Colonic mucosa (tissue), 4 donors: Measurements from ENCODE around the gene TRIM65. TPM values are rescaled to one million over a fixed set of nuclear protein-coding genes. Genes with fewer than 3 reads are reported as not detected.
A peak's percentile ranks its signal among the peaks of the same experiment; 100 is the strongest.

Experiments
- DNase-seq: peaks from one replicate; pipeline ENCODE4 v3.0.0-alpha.2; 2020
- H3K27ac ChIP-seq: fragments of 200-600 bp; one replicate; pipeline ENCODE4 v1.8.0; 2021
- H3K27me3 ChIP-seq: fragments of 200-600 bp; one replicate; pipeline ENCODE4 v1.8.0; 2021
- H3K36me3 ChIP-seq: fragments of 200-600 bp; one replicate; pipeline ENCODE4 v1.8.0; 2021
- H3K4me1 ChIP-seq: fragments of 200-600 bp; one replicate; pipeline ENCODE4 v1.8.0; 2021; ENCODE audit warnings: mild to moderate bottlenecking
- H3K4me3 ChIP-seq: fragments of 200-600 bp; one replicate; pipeline ENCODE4 v1.8.0; 2021
- H3K9ac ChIP-seq, 2 donors: one replicate each; pipeline ENCODE4 v1.7.0; 2013; ENCODE audit warnings: control low read depth in 2 of 2, low read depth in 2 of 2, low read length in 2 of 2
- H3K9me3 ChIP-seq: fragments of 200-600 bp; one replicate; pipeline ENCODE4 v1.8.0; 2021
- intact Hi-C: fragments of 100-400 bp; cut with DNase I; formaldehyde crosslinking; loops from one replicate; pipeline ENCODE4 v1.14.1; 2022
- total RNA-seq, 2 donors: library from RNA; stranded (reverse); fragmentation: NEBNext Ultra II Directional in 1 of 2; extraction: Animal tissue kit (Norgen Biotek cat#: 25700) in 1 of 2; gene quantifications; one replicate each; pipeline ENCODE4 v1.2.1, GENCODE V29; 2021
- TF ChIP-seq, protein P1 (sequence below): fragments of 200-600 bp; IDR thresholded peaks from one replicate; pipeline ENCODE4 v1.8.0; 2022; ENCODE audit warnings: antibody characterized with exemption, mild to moderate bottlenecking
- donor health status: healthy.
- donor health status: DM: no; HTN: no; CAD: no.
- donor health status: DM: no; HTN: no; CAD: no.

TRIM65 gene
- total RNA-seq, 2 donors from 2014 or later: 14.5 to 26.0 TPM

DNA sequence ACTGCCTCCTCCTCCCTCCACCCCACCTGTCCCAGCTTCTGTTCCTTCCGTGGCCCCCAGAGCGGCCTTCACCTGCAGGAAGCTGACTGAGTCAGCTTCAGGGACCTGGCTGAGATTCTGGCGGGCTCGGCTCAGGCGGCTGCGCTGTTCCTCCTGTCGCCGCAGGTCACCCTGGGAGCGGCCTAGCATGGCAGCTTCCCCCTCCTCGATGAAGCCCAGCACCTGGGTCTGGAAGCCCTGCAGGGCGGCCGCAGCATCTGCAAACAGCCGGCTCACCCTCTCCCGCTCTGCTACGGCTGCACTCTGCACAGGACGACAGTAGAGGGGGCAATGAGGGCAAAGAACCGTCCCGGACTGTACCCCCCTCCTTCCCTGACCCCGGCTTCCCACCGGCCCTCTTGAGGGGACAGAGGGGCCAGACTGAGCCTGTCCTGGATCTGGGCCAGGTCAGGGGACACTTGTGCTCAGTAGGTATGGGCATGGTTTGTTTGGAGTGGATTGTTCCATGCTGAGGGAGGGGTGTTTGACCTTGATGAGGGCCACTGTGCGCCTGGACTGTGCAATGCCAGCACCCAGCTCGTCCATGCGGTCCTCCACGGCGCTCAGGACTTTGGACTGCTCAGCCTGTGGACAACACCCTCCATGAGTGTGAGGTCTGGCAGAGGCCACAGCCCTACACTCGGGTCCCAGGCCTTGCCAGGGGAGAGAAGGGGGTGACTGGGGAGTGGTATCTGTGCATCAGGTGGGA, 20.4 kb downstream of the TRIM65 start:
- H3K36me3 ChIP-seq: peaks cover 5% of the 10 kb centered on the region
- peaks cover 19% of the 10 kb centered on the region for H3K4me1 ChIP-seq
- peak; percentile 90 for DNase-seq
- no peaks in the 10 kb centered on the region for H3K9me3 ChIP-seq
- H3K27me3 ChIP-seq: no peaks in the 10 kb centered on the region
- TF ChIP-seq, protein P1, sequence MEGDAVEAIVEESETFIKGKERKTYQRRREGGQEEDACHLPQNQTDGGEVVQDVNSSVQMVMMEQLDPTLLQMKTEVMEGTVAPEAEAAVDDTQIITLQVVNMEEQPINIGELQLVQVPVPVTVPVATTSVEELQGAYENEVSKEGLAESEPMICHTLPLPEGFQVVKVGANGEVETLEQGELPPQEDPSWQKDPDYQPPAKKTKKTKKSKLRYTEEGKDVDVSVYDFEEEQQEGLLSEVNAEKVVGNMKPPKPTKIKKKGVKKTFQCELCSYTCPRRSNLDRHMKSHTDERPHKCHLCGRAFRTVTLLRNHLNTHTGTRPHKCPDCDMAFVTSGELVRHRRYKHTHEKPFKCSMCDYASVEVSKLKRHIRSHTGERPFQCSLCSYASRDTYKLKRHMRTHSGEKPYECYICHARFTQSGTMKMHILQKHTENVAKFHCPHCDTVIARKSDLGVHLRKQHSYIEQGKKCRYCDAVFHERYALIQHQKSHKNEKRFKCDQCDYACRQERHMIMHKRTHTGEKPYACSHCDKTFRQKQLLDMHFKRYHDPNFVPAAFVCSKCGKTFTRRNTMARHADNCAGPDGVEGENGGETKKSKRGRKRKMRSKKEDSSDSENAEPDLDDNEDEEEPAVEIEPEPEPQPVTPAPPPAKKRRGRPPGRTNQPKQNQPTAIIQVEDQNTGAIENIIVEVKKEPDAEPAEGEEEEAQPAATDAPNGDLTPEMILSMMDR: no peak
- peak overlapping the region; percentile 98 for H3K27ac ChIP-seq
- peak overlapping the region; percentile 71 for H3K4me3 ChIP-seq
- H3K9ac ChIP-seq: peak overlapping the region; percentile 89 to 93
- intact Hi-C loops: no loop called here

GRCh38 chr17:75875940-75876189, 20.9 kb downstream of the TRIM65 start:
- TF ChIP-seq, protein P1: no peak
- H3K4me1 ChIP-seq: peaks cover 19% of the 10 kb centered on the region
- no peak for DNase-seq
- peak overlapping the region; percentile 71 for H3K4me3 ChIP-seq
- H3K27ac ChIP-seq: peak overlapping the region; percentile 98
- no peaks in the 10 kb centered on the region for H3K9me3 ChIP-seq
- H3K36me3 ChIP-seq: peaks cover 5% of the 10 kb centered on the region
- peak overlapping the region; percentile 89 to 93 for H3K9ac ChIP-seq
- no peaks in the 10 kb centered on the region for H3K27me3 ChIP-seq
- intact Hi-C loops: no loop called here

DNA sequence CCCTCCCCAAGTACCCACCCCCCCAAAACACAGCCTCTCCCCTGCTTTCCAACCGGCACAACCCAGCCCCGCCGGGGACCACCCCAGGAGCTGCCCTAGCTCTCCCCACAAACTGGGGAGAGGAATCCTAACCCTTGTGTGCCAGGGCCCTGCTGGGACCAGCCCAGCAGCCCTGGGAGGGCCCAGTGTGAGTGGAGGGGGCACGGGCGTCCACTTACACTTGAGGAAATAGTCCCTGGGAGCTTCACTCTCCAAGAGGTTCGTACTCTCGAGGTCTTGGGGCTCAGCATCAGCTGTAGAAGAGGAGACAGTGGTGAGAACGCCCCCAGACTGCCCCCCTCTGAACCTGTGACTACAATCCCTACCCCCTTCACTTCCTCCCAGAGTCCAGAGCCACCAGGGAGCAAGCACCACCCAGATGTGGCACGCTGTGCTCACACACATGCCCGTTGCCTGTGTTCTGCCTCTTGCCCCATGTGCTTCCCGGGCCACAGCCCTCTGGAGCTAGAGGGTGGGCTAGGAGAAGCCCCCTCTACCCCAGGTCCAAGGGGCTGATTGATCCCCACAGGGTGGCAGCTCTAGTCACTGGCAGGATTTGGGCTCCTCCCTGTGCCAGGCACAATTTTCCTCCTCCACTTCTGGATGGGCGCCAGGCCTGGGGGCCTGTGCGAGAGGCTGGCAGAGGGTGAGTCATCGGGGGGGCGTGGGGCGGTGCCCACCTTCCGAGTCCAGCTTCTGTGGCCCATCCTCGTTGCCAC, 21.4 kb downstream of the TRIM65 start:
- DNase-seq: peak; percentile 68
- Histone ChIP-seq H3K27ac (peak overlapping the region; percentile 98), H3K9me3 (no peaks in the 10 kb centered on the region), H3K4me3 (peak overlapping the region; percentile 71), H3K4me1 (peaks cover 19% of the 10 kb centered on the region), H3K36me3 (peaks cover 5% of the 10 kb centered on the region), H3K9ac (peak overlapping the region; percentile 89 to 93), H3K27me3 (no peaks in the 10 kb centered on the region)
- TF ChIP-seq, protein P1: no peak
- intact Hi-C loops: no loop called here

GRCh38 chr17:75874323-75875181, 22.2 kb downstream of the TRIM65 start:
- H3K27ac ChIP-seq: peak overlapping the region; percentile 98
- peak overlapping the region; percentile 37 to 93 for H3K9ac ChIP-seq
- TF ChIP-seq, protein P1: no peak
- no peaks in the 10 kb centered on the region for H3K9me3 ChIP-seq
- no peak overlapping the region for H3K4me3 ChIP-seq
- DNase-seq: no peak
- peaks cover 19% of the 10 kb centered on the region for H3K4me1 ChIP-seq
- H3K36me3 ChIP-seq: peaks cover 5% of the 10 kb centered on the region
- intact Hi-C loops: no loop called here
- no peaks in the 10 kb centered on the region for H3K27me3 ChIP-seq

DNA sequence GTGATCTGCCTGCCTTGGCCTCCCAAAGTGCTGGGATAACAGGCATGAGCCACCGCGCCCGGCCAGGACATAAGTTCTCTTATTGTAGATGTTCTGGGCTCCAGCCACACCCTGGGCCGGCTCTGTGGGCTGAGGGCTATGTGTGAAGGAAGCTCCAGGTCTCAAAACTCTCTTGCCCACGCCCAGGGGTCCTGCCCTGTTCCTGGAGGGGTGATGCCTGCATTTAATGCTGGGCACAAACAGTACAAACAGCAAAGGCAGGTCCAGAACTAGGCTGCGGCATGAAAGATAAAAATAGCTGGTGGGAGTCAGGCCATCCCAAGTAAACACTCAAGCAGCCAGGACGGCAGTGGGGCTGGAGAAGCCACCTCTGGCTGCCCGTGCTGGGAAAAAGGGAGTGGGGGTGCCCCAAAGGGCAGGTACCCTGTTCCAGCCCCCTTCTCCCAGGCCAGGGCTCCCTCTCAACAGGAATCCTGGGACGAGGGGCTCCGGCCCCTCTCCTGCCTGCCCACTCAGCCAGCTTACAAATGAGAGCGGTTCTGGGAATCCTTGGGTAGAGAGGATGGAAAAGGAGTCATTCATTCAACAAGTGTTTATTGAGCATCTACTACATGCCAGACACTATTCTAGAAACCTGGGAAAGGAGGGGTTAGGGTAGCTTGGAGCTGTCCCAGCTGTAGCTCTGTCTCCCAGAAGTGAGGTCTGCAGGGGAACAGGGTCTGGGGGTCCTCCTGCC, 23.0 kb downstream of the TRIM65 start:
- no peak for DNase-seq
- H3K27me3 ChIP-seq: no peaks in the 10 kb centered on the region
- no peak overlapping the region for H3K4me3 ChIP-seq
- intact Hi-C loops: no loop called here
- H3K9ac ChIP-seq: peak overlapping the region; percentile 4 to 41
- no peaks in the 10 kb centered on the region for H3K9me3 ChIP-seq
- H3K27ac ChIP-seq: peak overlapping the region; percentile 90
- H3K4me1 ChIP-seq: peaks cover 22% of the 10 kb centered on the region
- peaks cover 5% of the 10 kb centered on the region for H3K36me3 ChIP-seq
- TF ChIP-seq, protein P1: no peak
